HepG2 (cell line): Measurements from ENCODE around the gene TNIP1. TPM values are rescaled to one million over a fixed set of nuclear protein-coding genes. Genes with fewer than 3 reads are reported as not detected.
A peak's percentile ranks its signal among the peaks of the same experiment; 100 is the strongest.

Experiments used
- ATAC-seq: fragments of 200-7000 bp; cut with Tn5 transposase; 3 replicates; pipeline ENCODE4 v1.9.1; 2020; ENCODE audit warnings: mild to moderate bottlenecking, moderate library complexity
- BruUV-seq: library from RNA; stranded (reverse); fragments of 400-500 nt; replicated peaks from 2 replicates; lab custom pipeline; 2021; lab: Mats Ljungman, UMichigan
- CTCF ChIA-PET: fragments of 300-600 bp; formaldehyde crosslinking; extraction: SDS; loops from one replicate; lab custom pipeline; 2021; ENCODE audit warnings: low total read pairs, inconsistent platforms, low intra/inter-chr PET ratio; lab: Yijun Ruan, JAX
- POLR2A ChIA-PET: fragments of 350-600 bp; sonication (Branson Sonifier 250); formaldehyde crosslinking; loops from one replicate; lab custom pipeline; 2020; ENCODE audit warnings: antibody characterized with exemption, inconsistent platforms; lab: Yijun Ruan, JAX
- DNase-seq: peaks from one replicate; pipeline ENCODE4 v3.0.0-alpha.2; 2015; ENCODE audit warnings: low spot score
- FAIRE-seq: peaks from 3 replicates; lab custom pipeline; 2011; peaks lifted over from hg19 to GRCh38; lab: Jason Lieb, UNC
- H2AFZ ChIP-seq: one replicate; pipeline ENCODE4 v1.6.1; 2011; ENCODE audit warnings: low read length, inconsistent platforms
- H3K27ac ChIP-seq: fragments of 300-600 bp; 3 replicates; pipeline ENCODE4 v1.8.0; 2011; ENCODE audit warnings: mixed run types, mild to moderate bottlenecking, mixed read lengths, low read length, inconsistent platforms; ENCODE audit not compliant: insufficient read depth; ENCODE audit errors: extremely low read length
- H3K27me3 ChIP-seq, 2 experiments: fragments of 200-600 bp in 1 of 2; 2 replicates in 1 of 2; 3 replicates in 1 of 2; pipeline versions ENCODE4 v1.6.0 to v1.8.0; 2011; ENCODE audit warnings: low read length in 2 of 2, mild to moderate bottlenecking in 2 of 2, moderate library complexity in 2 of 2, inconsistent platforms in 1 of 2; ENCODE audit not compliant: insufficient read depth in 2 of 2, control insufficient read depth in 1 of 2
- H3K36me3 ChIP-seq, 2 experiments: fragments of 200-600 bp in 1 of 2; replicated peaks in 1 of 2; 2 replicates in 1 of 2; 3 replicates in 1 of 2; pipeline versions ENCODE4 v1.5.1 to v1.8.0; 2011; ENCODE audit warnings: low read length in 2 of 2, inconsistent platforms in 1 of 2; ENCODE audit not compliant: insufficient read depth in 2 of 2, control insufficient read depth in 1 of 2
- H3K4me1 ChIP-seq: 2 replicates; pipeline ENCODE4 v1.5.1; 2012; ENCODE audit warnings: low read length, inconsistent platforms; ENCODE audit not compliant: insufficient read depth
- H3K4me2 ChIP-seq: 2 replicates; pipeline ENCODE4 v1.6.0; 2011; ENCODE audit warnings: low read depth, low read length, inconsistent platforms
- H3K4me3 ChIP-seq, 3 experiments: fragments of 200-600 bp in 1 of 3; sonication (generic), shearing (Covaris generic) in 1 of 3; replicated peaks in 1 of 3; 2 replicates each; pipeline ENCODE4 v1.5.1; 2011 to 2016; ENCODE audit warnings: low read length in 3 of 3, inconsistent platforms in 2 of 3, low read depth in 2 of 3, mild to moderate bottlenecking in 2 of 3, control low read depth in 1 of 3, mixed read lengths in 1 of 3; ENCODE audit not compliant: insufficient read depth in 1 of 3
- H3K79me2 ChIP-seq: one replicate; pipeline ENCODE4 v1.6.1; 2011; ENCODE audit warnings: low read length, inconsistent platforms; ENCODE audit not compliant: insufficient read depth
- H3K9ac ChIP-seq: 2 replicates; pipeline ENCODE4 v1.6.0; 2011; ENCODE audit warnings: mild to moderate bottlenecking, low read depth, low read length, inconsistent platforms; ENCODE audit not compliant: insufficient read depth
- H3K9me3 ChIP-seq: 2 replicates; pipeline ENCODE4 v1.5.1; 2012; ENCODE audit warnings: mild to moderate bottlenecking, low read length
- H4K20me1 ChIP-seq: 2 replicates; pipeline ENCODE4 v1.6.0; 2011; ENCODE audit warnings: inconsistent platforms, mild to moderate bottlenecking, low read length, moderate library complexity; ENCODE audit not compliant: insufficient read depth
- HNRNPUL1 ChIP-seq: fragments of 200-400 bp; formaldehyde crosslinking; IDR thresholded peaks from 2 replicates; pipeline ENCODE4 v1.6.1; 2017; ENCODE audit warnings: low read depth, mild to moderate bottlenecking, low read length, moderate library complexity
- PHF5A ChIP-seq: IDR thresholded peaks from one replicate; pipeline ENCODE4 v1.6.1; 2018; ENCODE audit warnings: low read depth, missing genetic modification reagents; ENCODE audit not compliant: unreplicated experiment
- SRY ChIP-seq: sonication (generic); formaldehyde crosslinking; IDR thresholded peaks from 2 replicates; pipeline ENCODE4 v1.8.0; 2022; ENCODE audit warnings: mild to moderate bottlenecking, missing genetic modification reagents
- ZNF263 ChIP-seq: sonication (generic); formaldehyde crosslinking; IDR thresholded peaks from 2 replicates; pipeline ENCODE4 v1.4.0; 2020; ENCODE audit warnings: missing genetic modification reagents
- ZNF34 ChIP-seq: sonication (generic); formaldehyde crosslinking; IDR thresholded peaks from 2 replicates; pipeline ENCODE4 v1.4.0; 2020; ENCODE audit warnings: mild to moderate bottlenecking, missing genetic modification reagents, borderline replicate concordance
- ZNF382 ChIP-seq: sonication (generic); formaldehyde crosslinking; IDR thresholded peaks from 2 replicates; pipeline ENCODE4 v1.5.0; 2020; ENCODE audit warnings: missing genetic modification reagents, mild to moderate bottlenecking, borderline replicate concordance
- ZNF484 ChIP-seq: sonication (generic); formaldehyde crosslinking; IDR thresholded peaks from 2 replicates; pipeline ENCODE4 v1.5.1; 2020; ENCODE audit warnings: mild to moderate bottlenecking, low read depth, missing genetic modification reagents, borderline replicate concordance
- ZNF619 ChIP-seq: sonication (generic); formaldehyde crosslinking; IDR thresholded peaks from 2 replicates; pipeline ENCODE4 v1.4.0; 2020; ENCODE audit warnings: mild to moderate bottlenecking, missing genetic modification reagents
- WGBS: methylation state at CpG from one replicate; pipeline ENCODE4 v1.1.6; 2017; ENCODE audit warnings: low lambda C conversion rate; 5-methylcytosine and 5-hydroxymethylcytosine counted together
- in situ Hi-C: cut with HindIII; loops from 2 replicates; pipeline ENCODE4 v1.10.0; 2017; ENCODE audit warnings: low pct_unique_long_range_greater_than_20kb; ENCODE audit not compliant: extremely low pct_ligation_motif_present
- intact Hi-C: fragments of 100-400 bp; cut with micrococcal nuclease; formaldehyde crosslinking; loops from one replicate; pipeline ENCODE4 v1.10.0; 2022; ENCODE audit not compliant: unreplicated experiment
- polyA plus RNA-seq, 8 experiments: library from polyadenylated mRNA; depleted of rRNA in 3 of 8; stranded (reverse) in 7 of 8; unstranded in 1 of 8; fragments of >200 nt; fragmentation: Illumina TruSeq in 4 of 8; extraction: Trizol in 4 of 8; gene quantifications; 2 replicates each; pipeline versions ENCODE4 v1.2.1 to v1.2.3, GENCODE V29; 2011 to 2016; ENCODE audit warnings: low read depth in 4 of 8, missing spikeins in 1 of 8, mixed read lengths in 1 of 8; ENCODE audit not compliant: insufficient read depth in 1 of 8
- total RNA-seq, 5 experiments: library from RNA; depleted of rRNA; stranded (reverse); fragments of >200 nt; fragmentation: Illumina TruSeq; extraction: Trizol; gene quantifications; 2 replicates each; pipeline ENCODE4 v1.2.3, GENCODE V29; 2016; ENCODE audit warnings: low read depth in 1 of 5
- TF ChIP-seq, protein P1 (sequence below): sonication (generic); formaldehyde crosslinking; IDR thresholded peaks from 2 replicates; pipeline ENCODE4 v1.5.0; 2020; ENCODE audit warnings: missing genetic modification reagents, mild to moderate bottlenecking, borderline replicate concordance
- TF ChIP-seq, protein P2 (sequence below): sonication (generic); formaldehyde crosslinking; IDR thresholded peaks from 2 replicates; pipeline ENCODE4 v1.5.1; 2020; ENCODE audit warnings: missing genetic modification reagents, mild to moderate bottlenecking, borderline replicate concordance
- TF ChIP-seq, protein P3 (sequence below): sonication (generic); formaldehyde crosslinking; IDR thresholded peaks from 2 replicates; pipeline ENCODE4 v1.5.1; 2020; ENCODE audit warnings: mild to moderate bottlenecking, missing genetic modification reagents, borderline replicate concordance
- TF ChIP-seq, protein P4 (sequence below): sonication (generic); formaldehyde crosslinking; IDR thresholded peaks from 2 replicates; pipeline ENCODE4 v1.5.1; 2020; ENCODE audit warnings: missing genetic modification reagents, mild to moderate bottlenecking, borderline replicate concordance
- TF ChIP-seq, protein P5 (sequence below): sonication (generic); formaldehyde crosslinking; IDR thresholded peaks from 2 replicates; pipeline ENCODE4 v1.8.0; 2022; ENCODE audit warnings: missing genetic modification reagents, mild to moderate bottlenecking, inconsistent platforms, borderline replicate concordance
- TF ChIP-seq, protein P6 (sequence below): sonication (generic); formaldehyde crosslinking; IDR thresholded peaks from 2 replicates; pipeline ENCODE4 v1.4.0; 2020; ENCODE audit warnings: missing genetic modification reagents, borderline replicate concordance

Gene TNIP1
- total and polyA plus RNA-seq, 2 of the 13 experiments (the other 11 are each of a cell fraction or from before 2014, with no cell fraction given) = 26.2 to 45.9 TPM

DNA sequence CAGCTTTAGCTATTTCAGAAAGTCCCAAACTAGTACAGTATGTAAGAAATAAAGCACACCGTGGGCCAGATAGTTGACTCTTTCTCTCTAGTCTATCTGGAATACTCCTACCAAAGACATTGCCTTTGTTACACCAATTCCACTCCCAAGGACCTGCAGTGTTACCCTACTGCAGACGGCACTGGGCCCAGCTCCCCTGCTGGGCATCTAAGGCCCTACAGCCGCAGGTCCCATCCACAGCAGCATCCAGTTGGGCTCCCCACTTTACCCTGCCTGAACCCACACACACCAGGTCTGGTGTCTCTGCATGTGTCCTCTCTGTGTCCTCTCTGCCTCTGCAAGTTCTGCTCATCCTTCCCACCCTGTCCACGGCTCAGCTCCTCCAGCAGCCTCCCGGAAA lies 22.5 kb downstream of the TNIP1 start:
- no peaks in the 10 kb centered on the region for H3K27me3 ChIP-seq
- in situ Hi-C loops = no loop called here
- ChIA-PET CTCF (no interaction called here), POLR2A (no interaction called here)
- H3K4me1 ChIP-seq = peaks cover 4% of the 10 kb centered on the region
- no TSS peak for BruUV-seq
- FAIRE-seq = no peak
- intact Hi-C loops = no loop called here
- peaks cover 11% of the 10 kb centered on the region; the same call in 1 of the 2 replicates for H4K20me1 ChIP-seq
- 100% methylated on average over 5 of the region's 5 CpGs for WGBS
- H3K9me3 ChIP-seq = no peaks in the 10 kb centered on the region
- H2AFZ ChIP-seq = no peak overlapping the region
- peaks cover 56 to 87% of the 10 kb centered on the region in 2 experiments for H3K36me3 ChIP-seq
- no peak overlapping the region for H3K27ac ChIP-seq
- H3K9ac ChIP-seq = no peak overlapping the region
- H3K79me2 ChIP-seq = no peaks in the 10 kb centered on the region
- H3K4me3 ChIP-seq = no peak overlapping the region
- H3K4me2 ChIP-seq = no peak overlapping the region
- peak; percentile 72 for ATAC-seq
- no peak for DNase-seq
- TF ChIP-seq ZNF619 (CRISPR knock-in tag) (no peak), ZNF263 (CRISPR knock-in tag) (no peak), ZNF484 (CRISPR knock-in tag) (no peak), SRY (CRISPR knock-in tag) (no peak), PHF5A (CRISPR knock-in tag) (no peak), ZNF382 (CRISPR knock-in tag) (no peak), HNRNPUL1 (no peak), ZNF34 (CRISPR knock-in tag) (no peak)
- TF ChIP-seq, protein P1, sequence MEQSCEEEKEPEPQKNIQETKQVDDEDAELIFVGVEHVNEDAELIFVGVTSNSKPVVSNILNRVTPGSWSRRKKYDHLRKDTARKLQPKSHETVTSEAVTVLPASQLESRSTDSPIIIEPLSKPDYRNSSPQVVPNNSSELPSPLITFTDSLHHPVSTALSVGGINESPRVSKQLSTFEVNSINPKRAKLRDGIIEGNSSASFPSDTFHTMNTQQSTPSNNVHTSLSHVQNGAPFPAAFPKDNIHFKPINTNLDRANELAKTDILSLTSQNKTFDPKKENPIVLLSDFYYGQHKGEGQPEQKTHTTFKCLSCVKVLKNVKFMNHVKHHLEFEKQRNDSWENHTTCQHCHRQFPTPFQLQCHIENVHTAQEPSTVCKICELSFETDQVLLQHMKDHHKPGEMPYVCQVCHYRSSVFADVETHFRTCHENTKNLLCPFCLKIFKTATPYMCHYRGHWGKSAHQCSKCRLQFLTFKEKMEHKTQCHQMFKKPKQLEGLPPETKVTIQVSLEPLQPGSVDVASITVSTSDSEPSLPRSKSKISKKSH (CRISPR knock-in tag) = no peak
- TF ChIP-seq, protein P2, sequence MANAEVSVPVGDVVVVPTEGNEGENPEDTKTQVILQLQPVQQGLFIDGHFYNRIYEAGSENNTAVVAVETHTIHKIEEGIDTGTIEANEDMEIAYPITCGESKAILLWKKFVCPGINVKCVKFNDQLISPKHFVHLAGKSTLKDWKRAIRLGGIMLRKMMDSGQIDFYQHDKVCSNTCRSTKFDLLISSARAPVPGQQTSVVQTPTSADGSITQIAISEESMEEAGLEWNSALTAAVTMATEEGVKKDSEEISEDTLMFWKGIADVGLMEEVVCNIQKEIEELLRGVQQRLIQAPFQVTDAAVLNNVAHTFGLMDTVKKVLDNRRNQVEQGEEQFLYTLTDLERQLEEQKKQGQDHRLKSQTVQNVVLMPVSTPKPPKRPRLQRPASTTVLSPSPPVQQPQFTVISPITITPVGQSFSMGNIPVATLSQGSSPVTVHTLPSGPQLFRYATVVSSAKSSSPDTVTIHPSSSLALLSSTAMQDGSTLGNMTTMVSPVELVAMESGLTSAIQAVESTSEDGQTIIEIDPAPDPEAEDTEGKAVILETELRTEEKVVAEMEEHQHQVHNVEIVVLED (CRISPR knock-in tag) = no peak
- TF ChIP-seq, protein P3, sequence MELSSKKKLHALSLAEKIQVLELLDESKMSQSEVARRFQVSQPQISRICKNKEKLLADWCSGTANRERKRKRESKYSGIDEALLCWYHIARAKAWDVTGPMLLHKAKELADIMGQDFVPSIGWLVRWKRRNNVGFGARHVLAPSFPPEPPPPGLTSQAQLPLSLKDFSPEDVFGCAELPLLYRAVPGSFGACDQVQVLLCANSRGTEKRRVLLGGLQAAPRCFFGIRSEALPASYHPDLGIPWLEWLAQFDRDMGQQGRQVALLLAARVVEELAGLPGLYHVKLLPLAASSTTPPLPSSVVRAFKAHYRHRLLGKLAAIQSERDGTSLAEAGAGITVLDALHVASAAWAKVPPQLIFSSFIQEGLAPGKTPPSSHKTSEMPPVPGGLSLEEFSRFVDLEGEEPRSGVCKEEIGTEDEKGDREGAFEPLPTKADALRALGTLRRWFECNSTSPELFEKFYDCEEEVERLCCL (CRISPR knock-in tag) = no peak
- TF ChIP-seq, protein P4, sequence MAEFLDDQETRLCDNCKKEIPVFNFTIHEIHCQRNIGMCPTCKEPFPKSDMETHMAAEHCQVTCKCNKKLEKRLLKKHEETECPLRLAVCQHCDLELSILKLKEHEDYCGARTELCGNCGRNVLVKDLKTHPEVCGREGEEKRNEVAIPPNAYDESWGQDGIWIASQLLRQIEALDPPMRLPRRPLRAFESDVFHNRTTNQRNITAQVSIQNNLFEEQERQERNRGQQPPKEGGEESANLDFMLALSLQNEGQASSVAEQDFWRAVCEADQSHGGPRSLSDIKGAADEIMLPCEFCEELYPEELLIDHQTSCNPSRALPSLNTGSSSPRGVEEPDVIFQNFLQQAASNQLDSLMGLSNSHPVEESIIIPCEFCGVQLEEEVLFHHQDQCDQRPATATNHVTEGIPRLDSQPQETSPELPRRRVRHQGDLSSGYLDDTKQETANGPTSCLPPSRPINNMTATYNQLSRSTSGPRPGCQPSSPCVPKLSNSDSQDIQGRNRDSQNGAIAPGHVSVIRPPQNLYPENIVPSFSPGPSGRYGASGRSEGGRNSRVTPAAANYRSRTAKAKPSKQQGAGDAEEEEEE = no peak
- TF ChIP-seq, protein P5, sequence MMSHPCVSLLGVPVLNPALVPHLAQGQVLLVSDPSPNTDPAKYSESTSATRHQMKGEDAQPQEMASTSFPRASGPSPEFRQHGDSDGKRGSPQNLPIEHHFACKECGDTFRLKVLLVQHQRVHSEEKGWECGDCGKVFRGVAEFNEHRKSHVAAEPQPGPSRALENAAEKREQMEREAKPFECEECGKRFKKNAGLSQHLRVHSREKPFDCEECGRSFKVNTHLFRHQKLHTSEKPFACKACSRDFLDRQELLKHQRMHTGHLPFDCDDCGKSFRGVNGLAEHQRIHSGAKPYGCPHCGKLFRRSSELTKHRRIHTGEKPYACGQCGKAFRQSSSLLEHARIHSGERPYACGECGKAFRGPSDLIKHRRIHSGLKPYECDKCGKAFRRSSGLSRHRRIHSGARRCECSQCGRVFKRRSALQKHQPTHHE (CRISPR knock-in tag) = no peak
- TF ChIP-seq, protein P6, sequence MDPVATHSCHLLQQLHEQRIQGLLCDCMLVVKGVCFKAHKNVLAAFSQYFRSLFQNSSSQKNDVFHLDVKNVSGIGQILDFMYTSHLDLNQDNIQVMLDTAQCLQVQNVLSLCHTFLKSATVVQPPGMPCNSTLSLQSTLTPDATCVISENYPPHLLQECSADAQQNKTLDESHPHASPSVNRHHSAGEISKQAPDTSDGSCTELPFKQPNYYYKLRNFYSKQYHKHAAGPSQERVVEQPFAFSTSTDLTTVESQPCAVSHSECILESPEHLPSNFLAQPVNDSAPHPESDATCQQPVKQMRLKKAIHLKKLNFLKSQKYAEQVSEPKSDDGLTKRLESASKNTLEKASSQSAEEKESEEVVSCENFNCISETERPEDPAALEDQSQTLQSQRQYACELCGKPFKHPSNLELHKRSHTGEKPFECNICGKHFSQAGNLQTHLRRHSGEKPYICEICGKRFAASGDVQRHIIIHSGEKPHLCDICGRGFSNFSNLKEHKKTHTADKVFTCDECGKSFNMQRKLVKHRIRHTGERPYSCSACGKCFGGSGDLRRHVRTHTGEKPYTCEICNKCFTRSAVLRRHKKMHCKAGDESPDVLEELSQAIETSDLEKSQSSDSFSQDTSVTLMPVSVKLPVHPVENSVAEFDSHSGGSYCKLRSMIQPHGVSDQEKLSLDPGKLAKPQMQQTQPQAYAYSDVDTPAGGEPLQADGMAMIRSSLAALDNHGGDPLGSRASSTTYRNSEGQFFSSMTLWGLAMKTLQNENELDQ = no peak
